ENCODE data around the gene AKR1B1. TPM values are rescaled to one million over a fixed set of nuclear protein-coding genes. Genes with fewer than 3 reads are reported as not detected.

AKR1B1 gene
- total RNA-seq, 1 donor from 2014 or later = 9.7 TPM

DNA sequence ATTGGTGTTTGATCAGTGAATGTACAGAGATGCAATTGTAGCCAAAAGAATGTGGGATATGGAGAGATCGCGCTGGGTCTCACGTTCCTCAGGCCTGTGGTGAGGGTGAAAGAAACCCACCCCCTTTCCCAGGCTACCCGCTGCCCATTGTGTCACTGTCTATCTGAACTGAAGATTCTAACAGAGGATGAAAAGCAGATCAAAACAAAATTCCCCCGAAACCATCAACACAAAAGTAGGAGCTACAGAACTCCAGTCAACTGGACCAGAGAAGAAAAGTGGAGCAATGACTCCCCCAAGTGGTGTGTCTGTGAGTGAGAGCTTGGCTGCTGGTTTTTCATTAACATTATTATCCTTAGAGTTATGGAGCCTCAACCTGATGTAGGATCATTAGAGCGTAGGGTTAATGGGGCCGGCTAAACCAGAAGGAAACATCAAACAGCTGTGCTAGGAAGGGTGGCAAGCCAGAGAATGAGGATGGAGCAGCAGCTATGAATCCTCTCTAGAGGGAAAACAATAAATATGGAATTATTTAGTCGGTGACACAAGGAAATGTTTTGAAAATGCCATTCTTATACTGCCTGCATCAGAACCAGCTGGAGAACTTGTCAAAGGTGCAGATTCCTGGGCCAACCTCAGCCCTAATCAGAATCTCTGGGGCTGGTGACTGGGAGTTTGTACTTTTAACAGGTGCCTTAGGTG is 38.3 kb downstream of the AKR1B1 start:
- DNase-seq (ENCODE audit: low spot score) (peak; percentile 64), ATAC-seq (peak; percentile 91)

- no peak for DNase-seq (ENCODE audit: low spot score)
Measured at GRCh38 chr7:134419875-134420274, 39.0 kb downstream of the AKR1B1 start.

DNA sequence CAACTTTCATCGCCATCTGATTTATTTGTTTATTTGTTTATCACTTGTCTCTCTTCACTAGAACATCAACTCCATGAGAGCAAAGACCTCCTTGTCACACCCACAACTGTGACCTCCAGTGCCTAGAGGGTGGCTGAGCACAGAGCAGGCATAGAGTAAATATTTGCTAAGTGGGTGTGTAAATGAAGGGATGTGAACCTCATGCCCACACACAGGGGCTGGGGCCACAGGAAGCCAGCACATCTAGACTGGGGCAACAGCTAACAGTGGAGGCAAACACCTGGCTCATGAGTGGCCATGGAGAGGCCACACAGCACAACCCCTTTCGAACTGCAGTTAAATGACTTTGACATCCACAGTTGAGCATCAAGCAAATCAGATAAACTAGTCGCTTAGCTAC is 39.8 kb downstream of the AKR1B1 start:
- ATAC-seq = peak; percentile 66
- no peak for DNase-seq (ENCODE audit: low spot score)

More at GRCh38 chr7:134419875-134420274, 39.0 kb downstream of the AKR1B1 start:
- no peak for ATAC-seq

DNA sequence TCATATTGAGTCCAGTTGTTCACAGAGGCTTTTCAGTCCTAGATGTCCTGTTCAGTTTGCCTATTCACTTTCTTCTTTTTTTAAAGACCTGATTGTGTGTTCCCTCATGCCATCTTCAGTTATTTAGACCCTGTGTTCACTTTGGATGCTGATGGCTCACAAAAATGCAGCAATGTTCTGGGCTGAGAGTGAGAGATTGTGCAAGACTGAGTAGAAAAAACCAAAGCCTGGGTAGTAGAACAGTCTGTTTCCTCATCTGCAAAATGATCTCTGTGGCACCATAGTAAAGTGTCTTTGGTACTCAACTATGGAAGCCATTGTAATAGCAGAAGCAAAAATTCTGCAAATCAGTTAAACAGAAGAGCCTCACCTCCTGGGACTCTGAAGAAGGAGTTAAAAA is 43.2 kb downstream of the AKR1B1 start:
- no peak for ATAC-seq

GRCh38 chr7:134414109-134414508 is 44.8 kb downstream of the AKR1B1 start:
- no peak for ATAC-seq
- no peak for DNase-seq (ENCODE audit: low spot score)

More for the DNA sequence above, 43.2 kb downstream of the AKR1B1 start:
- no peak for DNase-seq (ENCODE audit: low spot score)

- DNase-seq (ENCODE audit: low spot score) (no peak), ATAC-seq (no peak)
Measured at GRCh38 chr7:134407311-134407710, 51.6 kb downstream of the AKR1B1 start.

DNA sequence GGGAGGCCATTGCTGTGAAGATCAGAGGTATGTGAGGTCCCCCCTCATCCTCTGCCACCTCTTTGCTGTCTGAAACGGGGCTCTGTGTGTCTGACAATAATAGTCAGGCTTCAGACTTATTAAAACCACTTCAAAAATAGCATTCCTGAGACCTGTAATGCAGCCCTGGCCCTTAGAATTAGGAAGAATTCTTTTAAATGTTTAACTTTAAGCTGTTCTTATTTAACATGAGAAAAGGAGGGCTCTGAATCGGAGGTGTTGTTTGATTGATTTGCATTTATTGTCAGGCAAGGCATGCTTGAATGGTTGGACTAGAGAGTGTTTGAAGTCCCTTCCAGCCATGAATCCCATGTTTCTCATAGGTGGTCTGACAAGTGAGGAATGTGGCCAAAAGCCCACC is 52.5 kb downstream of the AKR1B1 start:
- DNase-seq (ENCODE audit: low spot score) = no peak
- ATAC-seq = no peak

- ATAC-seq (no peak), DNase-seq (ENCODE audit: low spot score) (no peak)
Measured at GRCh38 chr7:134405299-134405698, 53.6 kb downstream of the AKR1B1 start.

DNA sequence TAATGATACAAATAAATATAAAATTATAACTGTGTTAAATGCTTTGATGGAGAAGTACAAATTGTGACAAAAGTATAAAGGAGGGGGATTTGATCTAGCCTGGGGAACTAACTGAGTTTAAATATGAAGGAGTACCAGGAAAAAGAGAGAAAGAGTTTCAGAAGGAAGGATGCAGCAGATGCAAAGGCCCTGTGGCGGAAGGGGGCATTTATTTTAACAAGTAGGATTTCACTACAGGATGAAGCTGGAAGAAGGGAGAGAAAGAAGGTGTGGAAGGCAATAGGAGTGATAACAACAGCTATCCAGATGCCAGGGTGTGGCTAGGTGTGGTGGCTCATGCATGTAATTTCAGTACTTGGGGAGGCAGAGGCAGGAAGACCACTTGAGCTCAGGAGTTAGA is 55.8 kb downstream of the AKR1B1 start:
- DNase-seq (ENCODE audit: low spot score) (no peak), ATAC-seq (no peak)

DNA sequence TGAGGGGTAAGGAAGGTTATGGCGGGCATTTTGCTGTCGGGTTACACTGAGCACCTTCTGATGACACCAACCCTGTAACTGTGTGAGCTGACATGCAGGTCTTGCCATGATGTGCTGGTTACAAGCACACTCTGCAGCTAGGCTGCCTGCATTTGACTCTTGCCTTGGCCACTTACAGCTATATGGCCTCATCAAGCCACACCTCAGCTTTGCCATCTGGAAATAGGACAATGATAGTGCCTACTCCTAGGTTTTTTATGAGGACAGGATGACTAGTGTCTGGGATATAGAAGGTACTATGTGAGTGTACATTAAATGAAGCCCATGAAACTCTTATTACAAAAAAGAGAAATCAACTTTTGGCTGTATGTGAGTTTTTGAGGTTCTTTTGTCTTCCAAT is 58.0 kb downstream of the AKR1B1 start:
- DNase-seq (ENCODE audit: low spot score) (no peak), ATAC-seq (no peak)

DNA sequence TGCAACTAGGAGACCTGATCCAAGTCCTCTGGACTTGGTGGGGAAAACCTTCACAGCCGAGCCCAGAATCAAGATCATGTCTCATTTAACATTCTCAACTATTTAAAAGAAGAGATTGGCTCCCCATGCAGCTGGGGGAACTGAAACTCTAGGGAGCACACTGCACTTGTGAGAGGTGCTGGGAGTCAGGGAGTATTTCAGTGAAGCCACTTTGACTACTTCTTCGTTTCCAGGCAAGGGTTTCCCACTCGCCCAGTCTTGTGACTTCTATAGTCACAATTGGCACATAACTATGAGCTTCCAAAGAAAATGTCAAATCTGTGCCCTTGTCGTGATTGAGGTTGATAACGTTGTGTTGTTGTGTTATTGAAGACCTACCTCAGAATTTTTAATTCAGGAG is 62.9 kb downstream of the AKR1B1 start:
- DNase-seq (ENCODE audit: low spot score) (no peak), ATAC-seq (no peak)

GRCh38 chr7:134395604-134396003 is 63.3 kb downstream of the AKR1B1 start:
- ATAC-seq (no peak), DNase-seq (ENCODE audit: low spot score) (no peak)

DNA sequence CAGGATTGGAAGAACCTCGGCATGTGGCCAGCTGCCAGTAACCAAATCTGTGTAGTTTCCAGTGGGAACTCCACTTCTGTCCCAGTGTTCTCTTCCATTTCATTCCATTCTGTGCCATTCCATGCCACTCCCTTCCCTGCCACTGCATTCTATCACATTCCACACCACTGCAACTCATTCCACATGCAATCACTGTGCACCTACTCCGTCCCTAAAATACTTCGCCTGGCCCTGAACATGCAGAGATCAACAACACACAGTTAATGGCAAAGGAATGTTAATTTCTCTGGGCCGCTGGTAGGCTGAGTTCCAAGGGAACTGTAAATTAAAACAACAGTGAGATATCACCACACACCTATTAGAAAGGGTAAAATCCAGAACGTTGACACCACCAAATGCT is 64.8 kb downstream of the AKR1B1 start:
- ATAC-seq = no peak

More for the DNA sequence above, 64.8 kb downstream of the AKR1B1 start:
- DNase-seq (ENCODE audit: low spot score) = no peak

Other genes starting within 250 kb of the AKR1B1 start
- 11.0 TPM for gene SLC35B4, start 142.2 kb downstream of the AKR1B1 start, total RNA-seq
- gene AKR1B10, start 68.5 kb upstream of the AKR1B1 start, total RNA-seq = 3.7 TPM
- not detected for gene AKR1B15, start 90.0 kb upstream of the AKR1B1 start, total RNA-seq
- gene BPGM, start 187.8 kb upstream of the AKR1B1 start, total RNA-seq = 5.9 TPM

Measured in left lobe of liver (tissue), 2 donors.